Iris pigment epithelial cell (primary cell): ENCODE data around the gene CAMTA1.

Source experiments
- DNase-seq: peaks from one replicate; pipeline ENCODE4 v3.0.0-alpha.2; 2011; ENCODE audit warnings: low read depth

The CAMTA1 gene

GRCh38 chr1:7616076-7616832 is 831.0 kb downstream of the CAMTA1 start:
- DNase-seq = peak; percentile 26

DNA sequence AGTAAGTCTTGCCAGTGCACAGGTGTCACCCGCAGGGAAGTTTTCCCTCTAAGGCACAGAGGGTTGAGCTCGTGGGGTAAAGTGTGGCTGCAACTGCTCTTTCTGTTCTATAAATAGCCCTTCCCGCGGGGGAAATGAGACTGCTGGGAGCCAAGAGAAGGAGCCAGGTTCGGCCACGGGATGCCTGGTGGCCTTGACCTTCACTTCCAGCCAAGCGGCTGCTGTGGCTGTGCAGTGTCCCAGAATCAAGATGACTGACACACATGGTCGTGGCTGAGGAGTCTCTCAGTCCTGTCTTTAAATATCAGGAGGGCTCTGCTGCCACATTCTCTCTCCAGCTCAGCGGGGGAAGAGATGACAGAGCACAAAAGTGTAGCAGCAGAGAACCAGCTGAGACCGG is 831.7 kb downstream of the CAMTA1 start:
- no peak for DNase-seq

DNA sequence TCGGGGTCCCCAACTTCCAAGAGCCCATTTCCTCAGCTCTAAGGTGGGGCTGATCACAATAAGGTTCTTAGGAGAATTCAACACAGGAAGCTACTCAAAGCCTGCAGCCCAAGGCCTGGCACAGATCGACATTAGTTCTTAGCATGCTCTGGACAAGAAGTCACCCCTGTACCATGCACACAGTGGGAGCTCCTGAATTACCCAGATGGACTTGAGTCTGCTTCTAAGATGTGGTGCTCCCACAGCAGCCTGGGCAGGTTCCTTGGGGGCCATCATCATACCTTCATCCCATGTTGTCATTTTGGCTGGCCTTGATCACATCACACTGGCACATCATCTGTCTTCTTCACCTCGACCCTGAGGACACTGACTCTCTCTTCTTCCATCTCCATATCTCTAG is 832.6 kb downstream of the CAMTA1 start:
- no peak for DNase-seq

DNA sequence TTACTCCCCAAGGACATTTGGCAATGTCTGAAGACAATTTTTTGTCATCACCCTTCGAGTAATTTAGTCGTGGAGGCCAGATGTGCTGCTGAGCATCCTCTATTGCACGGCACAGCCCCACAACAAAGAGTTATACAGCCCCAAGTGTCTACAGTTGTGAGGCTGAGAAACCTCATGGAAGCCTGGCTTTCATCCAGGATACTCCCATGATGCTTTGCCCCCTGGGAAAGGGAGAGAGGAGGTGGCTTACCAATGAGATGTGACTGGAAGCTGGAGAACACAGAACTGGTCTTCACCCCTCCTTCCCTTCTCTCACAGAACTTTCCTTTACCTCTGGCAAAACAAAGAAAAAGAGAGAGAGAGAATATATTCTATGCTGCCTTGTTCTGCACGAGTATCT is 834.9 kb downstream of the CAMTA1 start:
- no peak for DNase-seq

- no peak for DNase-seq
Observed at GRCh38 chr1:7621334-7622219, 836.3 kb downstream of the CAMTA1 start.

DNA sequence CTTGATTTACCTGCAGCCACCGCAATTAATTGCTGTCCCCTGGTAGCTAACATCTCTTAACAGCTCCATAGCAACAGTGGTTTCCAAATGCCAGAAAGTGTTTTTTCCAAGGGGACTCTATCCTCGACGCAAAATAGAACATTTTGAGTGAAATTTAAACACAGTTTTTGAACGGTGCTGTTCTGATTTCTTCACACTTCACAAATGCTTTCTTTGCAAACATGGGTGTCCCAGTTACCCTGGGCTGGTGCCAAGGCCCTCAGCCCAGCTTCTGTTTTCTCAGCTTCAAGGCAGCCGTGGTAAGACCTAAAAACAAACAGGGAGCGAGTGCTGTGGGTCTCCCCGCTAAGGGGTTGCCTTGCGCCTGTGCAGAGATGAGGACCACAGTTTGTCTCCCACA is 838.6 kb downstream of the CAMTA1 start:
- no peak for DNase-seq

- DNase-seq = no peak
Observed at GRCh38 chr1:7624791-7625355, 839.6 kb downstream of the CAMTA1 start.

GRCh38 chr1:7625401-7625800 is 840.1 kb downstream of the CAMTA1 start:
- no peak for DNase-seq

GRCh38 chr1:7628273-7628672 is 843.0 kb downstream of the CAMTA1 start:
- no peak for DNase-seq

- DNase-seq = no peak
Observed at GRCh38 chr1:7629011-7629410, 843.8 kb downstream of the CAMTA1 start.

DNA sequence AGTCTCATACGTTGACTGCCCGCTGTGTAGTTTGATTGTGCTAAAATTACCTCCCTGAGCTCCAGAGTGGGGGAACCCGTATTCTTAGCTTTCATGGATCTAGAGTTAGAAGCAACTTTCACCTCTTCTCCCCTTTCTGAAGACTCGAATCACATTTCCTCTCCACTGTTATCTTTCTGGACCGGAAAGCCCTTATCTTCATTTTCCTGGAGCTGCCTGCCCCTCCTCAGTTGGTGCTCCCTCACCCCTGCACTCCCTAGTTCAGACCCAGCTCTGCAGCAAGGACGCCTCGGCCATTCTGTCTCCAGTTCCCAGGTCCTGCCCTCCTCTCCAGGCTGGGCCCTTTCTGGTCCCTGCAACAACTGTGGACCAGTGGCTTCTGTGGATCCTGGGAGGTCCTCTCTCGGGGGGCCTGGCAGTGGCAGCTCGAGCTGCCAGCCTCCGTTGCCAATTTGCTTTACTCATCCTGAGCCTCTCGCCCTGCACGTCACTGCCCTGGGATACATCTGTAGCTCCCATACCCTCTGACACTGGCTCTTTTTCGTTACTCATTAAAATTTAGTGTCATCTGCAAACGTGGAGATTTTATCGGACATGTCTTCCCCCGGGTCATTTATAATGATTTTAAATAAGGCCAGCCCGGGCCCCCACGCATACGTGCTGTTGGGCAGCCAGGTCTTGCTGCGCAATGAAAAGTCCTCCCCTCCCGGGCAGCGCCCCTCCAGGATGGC is 844.4 kb downstream of the CAMTA1 start:
- DNase-seq = no peak

DNA sequence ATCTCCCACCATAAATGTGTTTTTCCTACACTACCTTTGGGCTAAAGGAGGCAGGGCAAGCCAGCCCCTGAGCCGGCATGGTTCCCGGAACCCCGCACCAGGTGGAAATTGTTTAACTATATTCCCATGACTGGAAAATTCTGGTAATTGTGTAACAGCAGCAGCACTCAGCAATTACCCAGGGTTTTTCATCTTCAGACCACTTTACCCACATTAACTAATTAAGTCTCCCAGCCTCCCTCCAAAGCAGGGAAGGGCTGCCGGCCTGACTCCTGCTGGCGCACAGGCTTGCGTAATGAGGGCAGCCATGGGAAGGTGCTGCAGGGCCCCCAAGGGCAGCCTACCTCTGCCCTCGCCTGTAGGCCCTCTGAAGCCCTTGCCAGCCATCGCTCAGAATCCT is 845.1 kb downstream of the CAMTA1 start:
- DNase-seq = no peak

- DNase-seq = no peak
Observed at GRCh38 chr1:7632176-7632575, 846.9 kb downstream of the CAMTA1 start.

DNA sequence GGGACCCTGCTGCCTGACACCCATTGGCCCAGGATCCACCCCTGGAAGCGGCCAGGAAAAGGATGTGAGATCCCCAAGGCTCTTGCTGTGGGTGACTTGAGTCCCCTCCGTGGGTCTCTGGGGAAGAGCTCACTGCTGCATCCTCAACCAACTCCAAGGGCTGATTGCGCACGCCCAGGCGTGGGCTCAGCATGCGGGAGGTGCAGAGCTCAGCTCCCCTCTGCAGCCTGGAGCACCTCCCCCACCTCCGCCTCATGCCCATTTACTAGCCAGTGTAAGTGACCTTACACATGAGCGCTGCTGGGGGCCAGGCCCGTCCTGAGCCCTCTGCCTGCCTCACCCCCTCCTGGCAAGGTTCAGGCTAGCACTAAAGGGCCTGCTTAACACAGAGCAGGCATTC is 847.4 kb downstream of the CAMTA1 start:
- DNase-seq = no peak

DNA sequence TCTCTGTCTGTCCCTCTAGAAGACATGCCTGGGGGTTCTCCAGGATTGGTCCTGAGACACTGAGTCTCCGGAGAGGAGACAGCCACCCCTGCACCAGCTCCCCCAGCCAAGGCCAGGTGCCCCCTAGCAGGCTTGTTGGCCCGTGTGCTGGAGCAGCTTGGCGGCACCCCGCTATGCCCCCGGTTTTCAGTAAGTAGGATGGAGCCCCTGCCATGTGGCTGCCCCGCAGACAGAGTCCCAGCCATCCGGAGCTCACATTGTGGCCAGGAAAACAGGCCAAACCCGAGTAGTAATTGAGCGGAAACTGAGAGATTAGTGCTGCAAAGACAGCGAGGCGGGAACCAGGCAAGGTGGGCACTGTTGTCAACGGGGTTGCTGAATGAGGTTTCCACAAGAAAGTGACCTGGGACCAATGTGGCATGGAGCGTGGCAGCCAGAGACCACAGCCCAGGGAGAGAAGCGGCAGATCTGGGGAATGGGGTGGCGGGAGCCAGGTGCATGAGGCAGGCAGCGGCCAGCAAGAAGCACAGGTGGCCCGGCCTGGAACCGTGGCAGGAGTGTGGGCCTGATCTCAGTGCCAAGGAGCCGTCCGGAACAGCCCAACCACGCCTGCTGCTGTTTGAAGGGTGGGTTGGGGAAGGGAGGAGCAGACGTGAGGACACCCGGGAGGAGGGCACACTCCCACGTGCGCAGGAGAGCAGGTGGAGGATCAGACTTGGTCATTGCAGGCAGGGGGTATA is 848.4 kb downstream of the CAMTA1 start:
- no peak for DNase-seq

DNA sequence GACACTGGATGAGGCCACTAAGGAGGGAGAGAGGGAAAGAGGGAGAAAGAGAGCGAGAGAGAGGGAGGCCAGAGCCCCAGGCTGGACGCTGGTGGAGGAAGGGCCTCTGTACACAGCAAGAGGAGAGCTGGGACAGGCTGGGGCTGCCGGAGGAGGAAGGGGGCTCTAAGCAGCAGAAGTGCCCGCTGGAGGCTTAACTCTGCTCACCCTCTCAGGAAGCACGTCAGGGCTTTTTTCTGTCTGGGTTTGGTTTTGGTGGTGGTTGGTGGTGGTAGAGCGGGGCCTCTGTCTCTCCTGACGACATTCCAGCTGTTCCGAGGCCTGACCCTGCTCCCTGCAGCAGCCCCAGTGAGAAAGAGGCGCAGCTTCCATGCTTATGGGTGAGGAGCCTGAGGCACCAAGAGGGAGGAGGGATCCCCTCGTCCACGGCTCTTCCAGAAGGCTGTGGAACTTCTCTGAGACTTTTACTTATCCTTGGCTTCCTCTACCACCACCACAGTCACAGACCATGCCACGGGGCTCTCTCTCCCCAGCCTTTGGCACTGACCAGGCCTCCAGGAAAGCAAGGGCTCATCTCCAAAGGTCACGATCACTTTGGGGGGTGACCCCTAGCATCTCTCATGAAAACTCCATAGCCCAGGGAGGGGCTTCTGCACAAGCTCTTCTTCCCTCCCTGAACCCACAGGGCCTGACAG is 849.4 kb downstream of the CAMTA1 start:
- DNase-seq = no peak

- no peak for DNase-seq
Observed at GRCh38 chr1:7636795-7637526, 851.7 kb downstream of the CAMTA1 start.

GRCh38 chr1:7638078-7638477 is 852.8 kb downstream of the CAMTA1 start:
- DNase-seq = no peak

- DNase-seq = no peak
Observed at GRCh38 chr1:7639435-7640131, 854.3 kb downstream of the CAMTA1 start.

- DNase-seq = no peak
Observed at GRCh38 chr1:7640350-7640749, 855.1 kb downstream of the CAMTA1 start.
